Activated CD4-positive, alpha-beta memory T cell treated with anti-CD3 and anti-CD28 coated beads, Interleukin-2, amount 10 ng/mL, durations not matched to agents 7 days and 5 days (primary cell): ENCODE measurements around the gene TMEM63C. TPM values are rescaled to one million over a fixed set of nuclear protein-coding genes. Genes with fewer than 3 reads are reported as not detected.

ENCODE experiments used
- CTCF ChIA-PET: fragments of 350-600 bp; sonication (Branson Sonifier 250); formaldehyde crosslinking; loops from one replicate; lab custom pipeline; 2021; ENCODE audit warnings: antibody characterized with exemption, inconsistent platforms; lab: Charles Lee
- POLR2A ChIA-PET: fragments of 350-600 bp; sonication (Branson Sonifier 250); formaldehyde crosslinking; loops from one replicate; lab custom pipeline; 2021; ENCODE audit warnings: antibody characterized with exemption; lab: Charles Lee
- DNase-seq: peaks from one replicate; pipeline ENCODE4 v3.0.0-alpha.2; 2020
- H3K27ac Mint-ChIP-seq: one replicate; pipeline ENCODE4 v1.8.0; 2021; ENCODE audit warnings: mild to moderate bottlenecking, mixed read lengths
- H3K27me3 Mint-ChIP-seq: one replicate; pipeline ENCODE4 v1.8.0; 2021; ENCODE audit warnings: mixed read lengths
- H3K36me3 Mint-ChIP-seq: one replicate; pipeline ENCODE4 v1.8.0; 2021; ENCODE audit warnings: low read depth, mixed read lengths
- H3K4me1 Mint-ChIP-seq: one replicate; pipeline ENCODE4 v1.8.0; 2021; ENCODE audit warnings: mixed read lengths
- H3K4me3 Mint-ChIP-seq: one replicate; pipeline ENCODE4 v1.8.0; 2021; ENCODE audit warnings: mild to moderate bottlenecking, mixed read lengths
- H3K9me3 Mint-ChIP-seq: one replicate; pipeline ENCODE4 v1.8.0; 2021; ENCODE audit warnings: mixed read lengths
- total RNA-seq, 2 experiments: library from RNA; stranded (reverse); gene quantifications; one replicate each; pipeline ENCODE4 v1.2.3, GENCODE V29; 2021

TMEM63C gene
- total RNA-seq, 2 experiments from 2014 or later: 1.5 to 1.9 TPM

DNA sequence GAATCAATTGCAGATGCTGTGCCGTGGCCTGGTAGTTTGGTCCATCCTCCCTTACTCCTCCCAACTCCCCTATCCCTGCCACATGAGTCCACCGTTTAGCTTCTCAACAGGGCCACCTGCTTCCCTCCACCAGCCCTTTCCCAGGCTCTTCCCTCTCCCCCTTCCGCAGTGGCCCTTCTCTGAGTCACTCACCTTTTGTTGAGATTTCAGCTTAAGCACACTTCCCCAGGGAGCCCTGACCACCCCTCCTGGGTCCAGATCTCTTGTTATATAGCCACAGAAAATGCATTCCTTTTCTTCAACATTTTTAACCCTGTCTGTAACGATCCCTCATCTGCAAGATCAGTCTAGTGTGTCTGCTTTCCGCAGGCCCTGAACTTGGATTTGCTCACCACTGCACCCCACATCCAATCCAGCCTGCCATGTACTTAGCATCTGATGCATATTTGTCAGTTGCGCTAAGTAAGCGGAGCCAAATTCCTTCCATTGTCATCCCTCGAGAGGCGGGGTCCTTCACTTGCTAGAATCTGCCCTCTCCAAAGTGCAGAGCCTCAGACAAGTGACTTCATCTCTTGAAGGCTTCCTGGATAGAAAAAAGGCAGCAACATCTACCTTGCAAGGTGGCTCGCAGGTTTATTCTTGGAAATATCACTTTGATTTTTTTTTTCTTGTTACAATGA is 41.1 kb downstream of the TMEM63C start:
- ChIA-PET CTCF (no interaction called here), POLR2A (no interaction called here)
- H3K27ac Mint-ChIP-seq: no peak overlapping the region

DNA sequence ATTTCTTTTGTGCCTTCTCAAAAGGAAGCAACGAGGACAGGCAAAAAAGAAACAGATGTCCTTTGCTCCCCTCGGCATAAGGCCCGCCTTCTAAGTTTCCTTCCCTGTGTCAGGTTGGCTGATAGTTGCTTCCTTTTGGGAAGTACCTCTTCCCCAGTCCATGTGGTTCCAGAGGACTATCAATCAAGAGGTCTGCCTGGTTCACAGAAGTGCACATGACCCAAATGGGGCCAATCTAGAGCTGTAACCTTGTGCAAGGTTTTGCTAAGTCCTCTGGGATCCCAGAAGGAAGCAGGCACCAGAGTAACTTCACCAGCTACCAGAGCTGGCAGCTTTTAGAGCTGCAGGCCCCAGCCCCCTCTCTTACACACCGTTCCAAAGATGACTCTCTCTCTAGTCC is 42.6 kb downstream of the TMEM63C start:
- no peak overlapping the region for H3K27ac Mint-ChIP-seq
- H3K27me3 Mint-ChIP-seq: no peaks in the 10 kb centered on the region
- no peaks in the 10 kb centered on the region for H3K36me3 Mint-ChIP-seq
- CTCF ChIA-PET: no interaction called here
- H3K9me3 Mint-ChIP-seq: no peaks in the 10 kb centered on the region
- no peaks in the 10 kb centered on the region for H3K4me1 Mint-ChIP-seq
- H3K4me3 Mint-ChIP-seq: no peak overlapping the region
- DNase-seq: no peak
- POLR2A ChIA-PET: no interaction called here

More for the DNA sequence above, 41.1 kb downstream of the TMEM63C start:
- Mint-ChIP-seq H3K27me3 (no peaks in the 10 kb centered on the region), H3K4me1 (no peaks in the 10 kb centered on the region), H3K4me3 (no peak overlapping the region), H3K9me3 (no peaks in the 10 kb centered on the region), H3K36me3 (no peaks in the 10 kb centered on the region)
- DNase-seq: no peak

DNA sequence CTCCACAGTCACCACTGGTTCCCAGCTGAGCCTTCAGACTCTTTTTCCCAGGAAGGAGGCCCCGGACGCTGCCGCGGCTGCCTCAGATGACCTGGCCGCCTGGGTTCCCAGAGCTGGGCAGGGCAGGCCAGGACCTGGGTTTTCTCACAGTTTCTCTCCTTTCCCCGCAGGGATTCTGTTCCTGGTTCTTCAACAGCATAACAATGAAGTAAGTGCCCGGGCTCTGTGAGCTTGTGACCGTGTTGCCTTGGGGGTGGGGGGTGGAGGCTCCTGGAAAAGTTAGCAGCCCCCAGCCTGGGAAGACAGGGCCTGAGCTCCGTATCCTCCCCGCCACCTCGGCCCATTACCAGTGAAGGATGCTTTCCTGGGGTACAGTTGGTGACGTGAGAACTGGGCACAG is 43.7 kb downstream of the TMEM63C start:
- ChIA-PET CTCF (no interaction called here), POLR2A (no interaction called here)
- DNase-seq: no peak
- no peak overlapping the region for H3K4me3 Mint-ChIP-seq
- no peak overlapping the region for H3K27ac Mint-ChIP-seq
- H3K4me1 Mint-ChIP-seq: no peaks in the 10 kb centered on the region
- H3K36me3 Mint-ChIP-seq: no peaks in the 10 kb centered on the region
- H3K27me3 Mint-ChIP-seq: no peaks in the 10 kb centered on the region
- H3K9me3 Mint-ChIP-seq: no peaks in the 10 kb centered on the region

DNA sequence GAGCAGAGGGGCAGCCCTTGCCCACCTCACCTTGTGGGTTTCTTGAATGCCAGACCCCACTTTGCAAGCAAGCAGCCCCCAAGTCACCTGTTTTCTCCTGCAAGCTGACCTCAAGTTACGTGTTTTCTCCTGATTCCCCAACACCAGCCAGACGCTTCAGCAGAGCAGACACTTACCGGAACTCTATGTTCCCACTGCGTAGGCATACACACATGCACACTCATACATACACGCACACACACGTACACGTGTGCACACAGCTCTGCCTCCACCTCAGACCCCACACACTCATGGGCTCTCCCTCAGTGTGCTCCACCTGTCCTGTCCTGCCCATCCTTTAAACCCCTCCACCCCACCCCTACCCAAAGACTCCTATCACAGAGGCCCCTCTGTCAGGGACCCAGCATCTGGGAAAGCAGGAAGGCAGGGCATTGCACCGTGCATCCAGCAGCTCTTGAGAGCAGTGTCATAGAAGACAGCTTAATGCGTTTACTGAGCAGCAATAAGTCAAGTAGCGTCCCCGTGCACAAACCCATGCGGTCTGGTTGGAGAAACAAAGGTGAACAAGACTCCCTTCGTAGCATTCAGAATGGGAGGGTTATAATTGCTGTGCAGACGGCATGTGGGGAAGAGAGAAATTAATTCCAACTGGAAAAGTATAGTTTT is 44.4 kb downstream of the TMEM63C start:
- ChIA-PET POLR2A (no interaction called here), CTCF (no interaction called here)
- DNase-seq: no peak
- Mint-ChIP-seq H3K27me3 (no peaks in the 10 kb centered on the region), H3K27ac (no peak overlapping the region), H3K4me3 (no peak overlapping the region), H3K9me3 (no peaks in the 10 kb centered on the region), H3K36me3 (no peaks in the 10 kb centered on the region), H3K4me1 (no peaks in the 10 kb centered on the region)

DNA sequence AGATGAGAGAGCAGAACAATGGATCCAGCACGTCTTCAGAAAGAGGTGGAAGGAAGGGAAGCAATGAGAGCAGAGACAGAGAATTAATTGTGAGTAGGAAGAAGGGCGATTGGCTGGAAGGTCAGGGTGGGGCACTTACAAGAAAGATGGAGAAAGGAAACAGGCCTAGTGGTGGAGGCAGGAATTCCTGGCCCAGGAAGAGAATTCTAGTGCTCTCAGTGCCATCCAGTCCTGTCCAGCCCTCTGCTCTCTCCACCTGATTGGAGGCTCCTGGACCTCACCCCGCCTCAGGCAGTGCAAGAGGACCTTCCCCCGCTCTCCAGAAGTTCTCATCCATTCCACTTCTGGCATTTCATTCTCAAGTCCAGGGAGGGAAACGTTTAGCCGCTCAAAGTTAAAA is 46.5 kb downstream of the TMEM63C start:
- H3K4me1 Mint-ChIP-seq: no peaks in the 10 kb centered on the region
- no peak overlapping the region for H3K4me3 Mint-ChIP-seq
- ChIA-PET CTCF (no interaction called here), POLR2A (no interaction called here)
- DNase-seq: no peak
- no peaks in the 10 kb centered on the region for H3K36me3 Mint-ChIP-seq
- no peaks in the 10 kb centered on the region for H3K27me3 Mint-ChIP-seq
- no peaks in the 10 kb centered on the region for H3K9me3 Mint-ChIP-seq
- no peak overlapping the region for H3K27ac Mint-ChIP-seq

DNA sequence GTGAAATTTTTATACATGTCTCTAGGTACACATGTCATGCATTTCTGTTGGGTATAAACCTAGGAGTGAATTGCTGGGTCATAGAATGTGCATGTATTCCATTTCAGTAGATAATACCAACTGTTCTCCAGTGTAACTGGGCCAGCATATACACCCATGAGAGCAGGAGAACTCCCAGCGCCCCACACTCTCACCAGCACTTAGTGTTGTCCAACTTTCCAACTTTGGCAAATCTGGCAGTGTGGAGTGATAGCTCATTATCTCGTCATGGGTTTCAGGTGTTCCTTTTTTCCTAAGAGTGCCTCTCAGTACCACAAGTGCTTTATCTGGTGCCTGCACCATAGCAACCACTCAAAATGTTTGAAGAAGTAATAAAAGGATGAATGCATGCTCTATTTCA is 49.3 kb downstream of the TMEM63C start:
- CTCF ChIA-PET: no interaction called here
- POLR2A ChIA-PET: no interaction called here
- Mint-ChIP-seq H3K27ac (no peak overlapping the region), H3K27me3 (no peaks in the 10 kb centered on the region), H3K36me3 (no peaks in the 10 kb centered on the region), H3K9me3 (no peaks in the 10 kb centered on the region), H3K4me3 (no peak overlapping the region), H3K4me1 (no peaks in the 10 kb centered on the region)
- no peak for DNase-seq

DNA sequence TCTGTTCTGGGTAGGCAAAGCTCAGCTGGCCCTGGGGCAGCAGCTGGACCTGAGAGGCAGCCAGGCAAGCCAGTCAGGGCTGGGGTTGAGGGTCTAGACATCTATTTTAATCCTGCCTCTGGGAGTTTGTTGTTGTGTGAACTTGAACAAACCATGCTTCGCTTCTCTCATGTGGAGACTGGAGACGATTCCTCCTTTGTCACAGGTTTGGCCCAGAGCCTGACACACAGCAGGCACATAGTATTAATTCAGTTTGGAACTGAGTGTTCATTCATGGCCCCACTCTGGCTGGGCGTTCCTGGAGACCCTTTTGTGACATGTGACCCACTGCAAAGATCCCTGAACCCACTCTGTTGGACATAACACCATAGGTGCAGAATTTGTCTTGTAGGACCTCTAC is 50.1 kb downstream of the TMEM63C start:
- Mint-ChIP-seq H3K27ac (no peak overlapping the region), H3K9me3 (no peaks in the 10 kb centered on the region), H3K27me3 (no peaks in the 10 kb centered on the region), H3K4me1 (no peaks in the 10 kb centered on the region), H3K36me3 (no peaks in the 10 kb centered on the region), H3K4me3 (no peak overlapping the region)
- no peak for DNase-seq
- ChIA-PET POLR2A (no interaction called here), CTCF (no interaction called here)

DNA sequence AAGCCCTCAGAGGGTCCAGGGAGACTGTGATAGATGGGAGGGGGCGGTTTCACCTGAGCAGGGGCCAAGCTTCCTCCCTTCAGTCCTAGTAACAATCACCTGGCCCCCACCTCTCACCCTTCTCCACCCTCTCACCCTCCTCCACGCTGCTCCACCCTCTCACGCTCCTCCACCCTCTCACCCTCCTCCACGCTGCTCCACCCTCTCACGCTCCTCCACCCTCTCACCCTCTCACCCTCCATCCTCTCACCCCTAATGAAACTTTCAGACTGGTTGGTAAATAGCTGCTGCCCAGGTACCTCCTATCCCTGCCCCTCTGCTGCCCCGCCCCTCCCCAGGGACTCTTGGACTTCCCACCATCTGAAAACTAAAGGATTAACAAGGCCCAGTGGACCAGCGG is 55.2 kb downstream of the TMEM63C start:
- Mint-ChIP-seq H3K36me3 (no peaks in the 10 kb centered on the region), H3K4me3 (no peak overlapping the region), H3K9me3 (no peaks in the 10 kb centered on the region), H3K4me1 (no peaks in the 10 kb centered on the region), H3K27me3 (no peaks in the 10 kb centered on the region), H3K27ac (no peak overlapping the region)
- ChIA-PET POLR2A (no interaction called here), CTCF (no interaction called here)
- no peak for DNase-seq

DNA sequence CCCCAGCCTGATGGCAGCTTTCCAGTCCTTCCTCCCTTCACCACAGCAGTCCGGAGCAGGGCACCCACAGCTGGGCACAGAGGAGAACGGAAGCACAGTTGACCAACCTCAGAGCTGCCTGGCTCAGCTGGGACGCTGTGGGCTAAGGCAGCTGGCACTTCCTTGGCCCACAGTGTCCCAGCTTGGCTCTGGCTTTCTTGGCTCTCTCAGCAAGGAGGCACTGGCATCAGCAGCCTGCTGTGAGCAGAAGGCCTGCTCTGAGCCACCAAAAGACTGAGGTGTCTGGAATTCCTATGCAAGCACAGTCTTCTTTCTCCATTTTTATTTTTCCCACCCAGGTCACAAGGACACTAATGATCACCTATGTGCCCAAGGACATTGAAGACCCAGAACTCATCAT is 56.8 kb downstream of the TMEM63C start:
- ChIA-PET POLR2A (no interaction called here), CTCF (interaction anchor here (1.1 kb wide), 1 partner anchor 25 kb away, joined by 3 read pairs; no protein-coding TSS in a partner anchor)
- Mint-ChIP-seq H3K27me3 (peaks cover 2% of the 10 kb centered on the region), H3K27ac (no peak overlapping the region), H3K4me1 (no peaks in the 10 kb centered on the region), H3K36me3 (no peaks in the 10 kb centered on the region), H3K4me3 (no peak overlapping the region), H3K9me3 (no peaks in the 10 kb centered on the region)
- no peak for DNase-seq

DNA sequence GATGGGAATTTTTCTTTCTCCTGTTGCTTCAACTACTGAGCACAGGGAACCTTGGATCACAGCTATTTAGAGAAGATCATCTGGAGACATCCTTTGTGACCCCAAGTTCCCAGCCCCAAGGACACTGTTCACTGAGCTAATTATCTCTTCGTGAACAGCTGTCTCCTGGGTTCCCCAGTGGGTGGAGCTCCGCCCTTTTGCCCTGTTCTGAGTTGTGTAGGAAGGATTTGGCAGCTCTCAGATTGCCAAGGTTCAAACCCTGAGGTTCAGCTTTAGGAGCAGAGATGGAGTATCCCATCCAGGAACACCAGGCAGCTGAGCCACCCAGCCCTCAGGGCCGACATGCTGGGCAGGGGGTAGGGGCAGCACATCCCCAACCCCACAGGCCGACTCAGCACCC is 57.4 kb downstream of the TMEM63C start:
- Mint-ChIP-seq H3K36me3 (no peaks in the 10 kb centered on the region), H3K9me3 (no peaks in the 10 kb centered on the region), H3K27ac (no peak overlapping the region), H3K27me3 (peaks cover 2% of the 10 kb centered on the region), H3K4me3 (no peak overlapping the region), H3K4me1 (no peaks in the 10 kb centered on the region)
- CTCF ChIA-PET: no interaction called here
- POLR2A ChIA-PET: no interaction called here
- DNase-seq: no peak

DNA sequence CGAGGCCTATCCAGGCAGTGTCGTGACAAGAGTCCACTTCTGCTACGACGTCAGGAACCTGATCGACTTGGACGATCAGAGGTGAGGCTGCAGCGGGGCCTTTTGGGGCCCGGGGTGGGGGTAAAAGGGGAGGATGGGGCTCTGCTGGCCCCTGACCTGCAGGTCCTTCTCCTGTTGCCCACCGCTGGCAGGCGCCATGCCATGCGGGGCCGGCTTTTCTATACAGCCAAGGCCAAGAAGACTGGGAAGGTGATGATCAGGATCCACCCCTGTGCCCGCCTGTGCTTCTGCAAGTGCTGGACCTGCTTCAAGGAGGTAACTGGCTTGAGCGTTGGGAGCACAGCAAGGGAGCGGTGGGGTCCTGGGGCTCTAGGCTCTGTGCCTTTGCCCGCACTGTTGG is 57.8 kb downstream of the TMEM63C start:
- Mint-ChIP-seq H3K36me3 (no peaks in the 10 kb centered on the region), H3K27me3 (peaks cover 2% of the 10 kb centered on the region), H3K4me1 (no peaks in the 10 kb centered on the region), H3K27ac (no peak overlapping the region), H3K9me3 (no peaks in the 10 kb centered on the region), H3K4me3 (no peak overlapping the region)
- DNase-seq: no peak
- CTCF ChIA-PET: no interaction called here
- POLR2A ChIA-PET: no interaction called here

DNA sequence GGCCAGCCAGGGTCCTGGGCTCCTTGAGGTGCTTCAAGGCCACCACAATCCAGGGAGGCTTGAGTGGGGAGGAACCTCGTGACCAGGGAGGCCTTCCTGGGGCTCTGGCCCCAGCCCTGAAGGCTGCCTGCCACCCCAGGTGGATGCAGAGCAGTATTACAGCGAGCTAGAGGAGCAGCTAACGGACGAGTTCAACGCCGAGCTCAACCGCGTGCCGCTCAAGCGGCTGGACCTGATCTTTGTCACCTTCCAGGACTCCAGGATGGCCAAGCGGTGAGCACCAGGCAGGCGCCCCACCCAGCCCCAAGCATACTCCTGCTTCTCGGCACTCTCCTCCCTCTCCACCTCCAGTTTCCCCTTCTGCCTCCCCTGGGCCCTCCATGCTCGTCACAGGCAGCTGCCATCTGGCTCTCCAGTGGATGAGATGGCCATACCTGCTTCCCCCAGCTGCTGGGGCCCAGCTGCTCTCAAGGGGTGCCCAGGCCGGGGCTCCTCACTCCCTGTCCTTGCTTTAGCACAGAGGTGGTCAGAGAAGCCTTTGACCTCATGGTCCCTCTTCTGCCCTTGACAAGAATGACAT is 58.8 kb downstream of the TMEM63C start:
- Mint-ChIP-seq H3K27me3 (peaks cover 2% of the 10 kb centered on the region), H3K36me3 (no peaks in the 10 kb centered on the region)
- POLR2A ChIA-PET: no interaction called here

DNA sequence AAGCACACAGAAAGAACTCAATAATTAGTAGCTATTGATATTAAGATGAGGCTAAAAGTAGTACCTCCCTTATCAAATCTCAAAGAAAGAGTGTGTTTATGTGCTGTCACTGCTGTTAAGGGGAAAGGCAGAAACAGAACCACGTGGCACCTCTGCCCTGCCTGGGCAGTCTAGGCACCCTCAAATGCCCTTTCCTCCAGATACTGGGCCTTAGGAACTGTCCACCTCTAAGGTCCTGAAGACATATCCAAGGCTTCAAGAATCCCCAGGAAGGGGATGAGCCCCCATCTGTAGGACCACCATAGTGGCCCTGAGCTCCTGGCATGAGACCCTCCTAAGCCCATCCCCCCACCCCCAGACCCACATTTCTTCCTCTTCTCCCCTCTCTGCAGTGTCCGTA is 60.4 kb downstream of the TMEM63C start:
- ChIA-PET POLR2A (no interaction called here), CTCF (interaction anchor here (1.5 kb wide), 1 partner anchor 329 kb away, joined by 3 read pairs; no protein-coding TSS in a partner anchor)
- H3K36me3 Mint-ChIP-seq: no peaks in the 10 kb centered on the region
- no peaks in the 10 kb centered on the region for H3K4me1 Mint-ChIP-seq
- H3K4me3 Mint-ChIP-seq: no peak overlapping the region
- peaks cover 2% of the 10 kb centered on the region for H3K27me3 Mint-ChIP-seq
- DNase-seq: no peak
- H3K9me3 Mint-ChIP-seq: no peaks in the 10 kb centered on the region
- no peak overlapping the region for H3K27ac Mint-ChIP-seq

More for the DNA sequence above, 58.8 kb downstream of the TMEM63C start:
- Mint-ChIP-seq H3K4me3 (no peak overlapping the region), H3K27ac (no peak overlapping the region), H3K4me1 (no peaks in the 10 kb centered on the region), H3K9me3 (no peaks in the 10 kb centered on the region)
- CTCF ChIA-PET: interaction anchor here (0.6 to 1.5 kb wide), 4 partner anchors 28 to 852 kb away, joined by 3 to 4 read pairs (median 4); no protein-coding TSS in a partner anchor
- DNase-seq: no peak
